Activated CD8-positive, alpha-beta memory T cell treated with anti-CD3 and anti-CD28 coated beads, Interleukin-2, amount 50 U/mL, for 24 hours (primary cell): ENCODE results near the gene P3H3.
"Not testable (repeated sequence)": the region's sequence is repeated elsewhere in the genome, so short reads cannot be mapped to it uniquely, and the experiment has no call there.

Experiments used
- DNase-seq: peaks from one replicate; pipeline ENCODE4 v3.0.0-alpha.2; 2020; ENCODE audit errors: extremely low read depth

The P3H3 gene

DNA sequence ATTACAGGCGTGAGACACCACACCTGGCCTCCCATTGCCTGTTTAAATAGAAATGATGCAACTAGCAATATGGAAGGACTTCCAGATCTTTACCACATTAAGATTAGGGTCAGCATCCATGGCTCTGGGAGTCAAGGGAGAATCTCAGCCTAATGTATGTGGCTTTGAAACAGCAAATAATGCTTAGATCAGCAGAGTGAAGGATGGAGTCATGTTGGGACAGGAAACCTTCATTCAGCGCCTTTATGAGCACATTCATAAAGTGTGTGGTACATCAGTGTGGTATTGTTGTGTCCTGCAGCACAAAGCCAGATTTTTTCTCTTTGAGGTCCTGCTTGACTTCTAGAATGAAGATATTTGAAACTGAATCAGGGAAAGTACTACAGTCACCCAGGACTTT, 60.2 kb downstream of the P3H3 start:
- no peak for DNase-seq

DNA sequence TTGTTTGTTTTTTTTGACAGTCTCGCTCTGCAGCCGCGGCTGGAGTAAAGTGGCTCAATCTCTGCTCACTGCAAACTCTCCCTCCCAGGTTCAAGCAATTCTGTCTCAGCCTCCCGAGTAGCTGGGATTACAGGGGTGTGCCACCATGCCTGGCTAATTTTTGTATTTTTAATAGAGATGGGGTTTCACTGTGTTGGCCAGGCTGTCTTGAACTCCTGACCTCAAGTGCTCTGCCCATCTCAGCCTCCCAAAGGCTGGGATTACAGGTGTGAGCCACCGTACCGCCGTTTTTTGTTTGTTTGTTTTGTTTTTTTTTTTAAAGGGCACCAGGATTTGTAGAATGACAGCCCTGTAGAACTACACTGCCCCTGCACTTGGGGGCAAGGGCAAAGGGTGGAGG, 60.6 kb downstream of the P3H3 start:
- not testable (repeated sequence) for DNase-seq
